Measurements from ENCODE around the gene ITPR3.

GRCh38 chr6:33606642-33607041 is 14.5 kb upstream of the ITPR3 start:
- TF ChIP-seq POLR2A (IDR thresholded peaks at IDR 0.05): no peak
- no peak for TF ChIP-seq CTCF (IDR thresholded peaks at IDR 0.05)
